GM19395 (cell line): ENCODE data around the gene IQCE.
"Not testable (repeated sequence)": the region's sequence is repeated elsewhere in the genome, so short reads cannot be mapped to it uniquely, and the experiment has no call there.

Experiments used
- ATAC-seq: cut with Tn5 transposase; IDR thresholded peaks from one replicate; pipeline ENCODE4 v1.9.1; 2021; ENCODE audit warnings: mild to moderate bottlenecking, moderate library complexity; ENCODE audit not compliant: unreplicated experiment

IQCE gene

GRCh38 chr7:2531796-2532110 is 27.0 kb upstream of the IQCE start:
- ATAC-seq: not testable (repeated sequence)

DNA sequence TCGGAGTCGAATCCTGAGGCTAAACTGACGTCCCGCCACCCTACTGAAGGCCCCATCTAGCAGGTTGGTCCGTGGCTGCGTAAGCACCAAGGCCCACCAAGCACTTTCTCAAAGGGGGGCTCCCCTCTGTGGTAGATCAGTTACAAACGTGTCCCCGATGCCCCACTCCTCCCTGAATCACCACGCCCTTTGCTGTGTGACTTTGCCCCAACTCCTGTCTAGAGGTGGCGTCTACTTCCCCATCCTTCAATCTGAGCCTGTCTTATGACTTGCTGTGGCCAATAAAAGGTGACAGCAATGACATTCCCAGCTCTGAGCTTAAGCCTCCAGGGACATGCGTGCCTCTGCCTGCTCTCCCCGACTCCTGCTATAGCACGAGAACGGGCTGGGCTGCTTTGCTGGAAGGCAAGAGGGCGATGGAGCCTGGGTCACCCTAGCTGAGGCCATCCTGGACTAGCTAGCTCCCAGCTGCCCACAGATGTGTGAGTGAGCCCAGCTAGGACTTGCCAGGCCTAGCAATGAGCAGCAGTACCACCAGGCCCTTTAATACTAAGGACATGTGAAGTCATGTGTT is 26.5 kb upstream of the IQCE start:
- not testable (repeated sequence) for ATAC-seq

DNA sequence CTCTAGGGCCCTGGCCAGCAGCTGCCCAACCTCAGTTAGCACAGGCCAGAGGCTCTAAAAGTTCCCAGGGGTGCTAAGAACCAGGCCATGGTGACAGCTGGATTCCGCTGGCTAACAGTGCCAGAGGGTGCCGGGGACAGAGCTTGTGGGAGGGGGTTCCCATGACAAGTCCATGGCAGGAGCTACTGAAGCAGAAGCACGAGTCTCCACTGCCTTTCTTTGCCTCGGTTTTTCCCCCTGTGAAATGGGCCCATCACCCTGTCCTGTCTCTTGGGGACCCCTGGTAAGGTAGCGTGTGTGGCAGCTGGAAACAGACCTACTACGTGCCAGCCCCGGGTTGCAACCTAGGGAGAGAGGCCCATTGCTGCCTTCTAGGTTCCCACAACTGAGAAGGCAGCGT is 26.0 kb upstream of the IQCE start:
- not testable (repeated sequence) for ATAC-seq

GRCh38 chr7:2533566-2533965 is 25.2 kb upstream of the IQCE start:
- ATAC-seq: not testable (repeated sequence)

DNA sequence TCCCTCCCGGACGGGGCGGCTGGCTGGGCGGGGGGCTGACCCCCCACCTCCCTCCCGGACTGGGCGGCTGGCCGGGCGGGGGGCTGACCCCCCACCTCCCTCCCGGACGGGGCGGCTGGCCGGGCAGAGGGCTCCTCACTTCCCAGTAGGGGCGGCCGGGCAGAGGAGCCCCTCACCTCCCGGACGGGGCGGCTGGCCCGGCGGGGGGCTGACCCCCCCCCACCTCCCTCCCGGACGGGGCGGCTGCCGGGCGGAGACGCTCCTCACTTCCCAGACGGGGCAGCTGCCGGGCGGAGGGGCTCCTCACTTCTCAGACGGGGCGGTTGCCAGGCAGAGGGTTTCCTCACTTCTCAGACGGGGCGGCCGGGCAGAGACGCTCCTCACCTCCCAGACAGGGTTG is 24.6 kb upstream of the IQCE start:
- ATAC-seq: not testable (repeated sequence)

DNA sequence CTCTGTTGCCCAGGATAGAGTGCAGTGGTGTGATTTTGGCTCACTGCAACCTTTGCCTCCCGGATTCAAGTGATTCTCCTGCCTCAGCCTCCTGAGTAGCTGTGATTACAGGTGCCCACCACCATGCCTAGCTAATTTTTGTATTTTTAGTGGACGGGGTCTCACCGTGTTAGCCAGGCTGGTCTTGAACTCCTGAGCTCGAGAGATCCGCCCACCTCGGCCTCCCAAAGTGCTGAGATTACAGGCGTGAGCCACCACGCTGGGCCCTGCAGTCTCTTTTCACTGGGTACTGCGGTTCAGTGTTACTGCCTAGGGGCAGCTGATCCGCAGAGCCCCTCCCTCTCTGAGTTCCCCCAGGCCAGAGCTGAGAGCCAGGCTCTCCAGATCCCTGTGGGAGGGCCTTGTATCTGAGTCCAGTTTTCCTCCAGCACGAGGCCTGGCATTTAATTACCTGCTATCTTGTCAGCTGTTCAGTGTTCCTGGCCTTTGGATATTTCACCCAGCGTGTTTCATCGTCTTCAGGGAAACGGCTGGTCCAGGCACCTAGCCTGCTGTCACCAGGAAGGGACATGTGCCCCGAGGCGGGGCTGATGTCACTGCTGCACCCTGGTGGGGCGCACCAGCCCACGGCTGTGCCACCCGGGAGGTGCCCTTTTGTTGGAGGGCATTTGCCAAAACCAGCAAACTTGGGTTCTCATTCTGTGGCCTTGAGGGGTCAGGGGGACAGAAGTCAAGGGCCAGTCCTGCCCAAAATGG is 22.7 kb upstream of the IQCE start:
- not testable (repeated sequence) for ATAC-seq

GRCh38 chr7:2537981-2538851 is 20.6 kb upstream of the IQCE start:
- ATAC-seq: no peak

GRCh38 chr7:2539031-2539911 is 19.5 kb upstream of the IQCE start:
- no peak for ATAC-seq

- ATAC-seq: no peak
Observed at GRCh38 chr7:2540133-2540532, 18.6 kb upstream of the IQCE start.

GRCh38 chr7:2540641-2541051 is 18.1 kb upstream of the IQCE start:
- ATAC-seq: no peak

DNA sequence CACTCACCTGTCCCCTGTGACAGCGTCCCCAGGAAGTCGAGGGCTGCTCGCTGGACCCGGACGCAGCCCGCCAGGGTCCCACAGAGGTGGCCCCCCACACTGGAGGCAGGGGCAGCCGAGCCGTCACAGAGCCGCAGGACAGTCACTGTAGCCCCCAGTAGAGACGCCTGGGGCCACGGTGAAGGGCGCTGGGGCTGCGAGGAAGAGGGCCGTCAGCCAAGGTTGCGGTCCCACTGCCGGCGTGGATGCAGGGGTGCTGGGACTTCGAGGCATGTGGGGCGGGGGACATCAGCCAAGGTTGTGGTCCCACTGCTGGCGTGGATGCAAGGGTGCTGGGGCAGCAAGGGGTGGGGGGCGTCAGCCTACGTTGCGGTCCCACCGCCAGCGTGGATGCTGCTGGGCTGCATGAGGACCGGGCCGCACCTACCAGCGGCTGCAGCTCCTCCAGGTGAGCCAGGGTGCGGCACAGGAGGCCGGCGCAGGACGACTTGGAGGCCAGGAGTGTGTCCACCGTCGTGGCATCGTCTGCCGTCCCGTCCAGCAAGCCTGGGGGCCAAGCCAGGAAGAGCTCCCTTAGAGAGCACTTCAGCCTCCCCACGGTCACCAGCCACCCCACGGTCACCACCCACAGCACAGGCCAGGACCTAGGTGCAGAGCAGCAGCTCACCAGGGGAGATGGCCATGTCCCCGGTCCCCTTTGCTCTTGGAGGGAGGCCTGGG is 17.3 kb upstream of the IQCE start:
- ATAC-seq: no peak

DNA sequence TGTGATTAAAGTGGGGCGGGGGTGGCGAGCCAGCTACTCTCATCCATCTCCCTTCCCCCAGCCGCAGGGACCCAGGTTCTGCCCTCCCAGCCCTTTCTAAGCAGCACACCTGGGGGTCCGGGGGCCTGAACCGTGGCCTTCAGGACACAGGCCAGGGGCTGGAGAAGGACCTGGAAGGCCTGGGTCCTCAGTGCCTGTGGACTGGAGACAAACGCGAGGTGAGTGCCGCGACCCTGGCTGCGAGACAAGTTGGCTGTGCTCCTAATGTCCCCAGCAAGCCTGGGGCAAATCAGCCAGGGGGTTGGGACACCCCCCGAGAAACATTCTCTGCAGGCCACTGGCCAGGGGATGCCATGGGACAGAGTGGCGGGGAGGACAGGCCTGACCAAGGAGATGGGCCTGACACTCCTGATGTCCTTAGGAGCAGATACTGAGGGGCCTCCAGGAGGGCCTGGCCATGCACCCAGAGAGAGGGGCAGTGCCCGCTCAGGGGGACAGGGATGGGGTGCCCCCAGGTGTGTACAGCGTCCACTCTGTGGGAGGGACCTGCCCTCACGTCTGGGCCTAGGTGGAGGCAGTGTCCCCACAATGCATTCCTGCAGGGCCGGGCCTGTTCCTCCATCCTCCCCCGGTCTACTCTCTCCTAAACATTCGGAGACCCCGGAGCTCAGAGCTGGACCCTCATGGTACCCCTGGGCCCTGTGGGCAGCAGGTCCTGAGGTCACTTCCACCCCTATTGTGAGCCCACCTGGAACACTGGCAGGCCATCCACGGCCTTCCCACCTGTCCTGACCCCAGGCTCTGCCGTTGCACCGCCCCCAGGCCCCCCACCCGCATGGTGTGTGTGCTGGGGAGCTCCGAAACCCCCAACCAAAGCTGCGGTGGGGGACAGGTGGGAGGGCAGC is 16.5 kb upstream of the IQCE start:
- no peak for ATAC-seq

GRCh38 chr7:2542916-2543871 is 15.6 kb upstream of the IQCE start:
- no peak for ATAC-seq

GRCh38 chr7:2544541-2545188 is 14.1 kb upstream of the IQCE start:
- ATAC-seq: no peak

GRCh38 chr7:2545746-2546425 is 12.9 kb upstream of the IQCE start:
- ATAC-seq: no peak

DNA sequence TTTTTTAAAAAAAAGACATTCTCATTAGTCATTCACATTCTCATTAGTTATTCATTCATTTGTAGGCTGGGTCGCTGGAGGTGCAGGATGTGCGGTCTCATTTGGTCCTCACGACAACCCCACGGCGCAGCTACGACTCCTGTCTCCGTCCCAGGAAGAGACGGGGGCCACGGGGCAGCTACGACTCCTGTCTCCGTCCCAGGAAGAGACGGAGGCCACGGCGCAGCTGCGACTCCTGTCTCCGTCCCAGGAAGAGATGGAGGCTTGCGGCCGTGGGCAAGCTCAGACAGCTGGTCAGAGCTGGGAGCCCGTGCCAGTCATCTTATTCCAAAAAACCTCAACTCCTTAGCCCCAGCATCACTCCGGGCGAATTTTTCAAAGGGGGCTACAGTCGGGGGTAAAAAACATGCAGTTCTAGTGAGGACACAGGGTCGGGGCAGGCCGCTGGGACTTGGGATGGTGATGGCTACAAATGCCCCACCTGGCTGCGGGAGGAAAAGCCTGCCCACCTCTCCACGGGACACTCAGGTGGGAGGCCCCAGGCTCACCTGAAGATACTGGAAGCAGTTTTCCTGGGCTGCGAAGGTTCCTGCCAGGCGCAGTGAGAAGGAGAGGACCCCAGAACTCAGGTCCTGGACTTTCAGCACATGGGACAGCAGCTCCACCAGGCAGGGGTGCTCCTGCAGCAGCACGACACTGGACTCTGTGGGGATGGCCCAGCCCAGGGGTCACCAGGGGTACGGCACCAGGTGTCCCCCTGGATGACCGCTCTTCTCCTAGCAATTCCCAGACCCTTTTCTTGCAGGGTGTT is 11.8 kb upstream of the IQCE start:
- ATAC-seq: no peak
